Frontal cortex (tissue), 4 donors: ENCODE measurements around the gene SNAPC2. TPM values are rescaled to one million over a fixed set of nuclear protein-coding genes. Genes with fewer than 3 reads are reported as not detected.

ENCODE experiments used
- DNase-seq, 2 donors: peaks; one replicate each; pipeline ENCODE4 v3.0.0; 2012; ENCODE audit warnings: low spot score in 2 of 2
- FAIRE-seq: peaks from 2 replicates; lab custom pipeline; 2012; peaks lifted over from hg19 to GRCh38; lab: Jason Lieb, UNC
- total RNA-seq: library from RNA; depleted of rRNA; stranded (reverse); fragments of >200 nt; gene quantifications from one replicate; pipeline ENCODE4 v1.2.3, GENCODE V29; 2014
- donor health status: control.
- donor health status: control.
- donor health status: control.

SNAPC2 gene, protein sequence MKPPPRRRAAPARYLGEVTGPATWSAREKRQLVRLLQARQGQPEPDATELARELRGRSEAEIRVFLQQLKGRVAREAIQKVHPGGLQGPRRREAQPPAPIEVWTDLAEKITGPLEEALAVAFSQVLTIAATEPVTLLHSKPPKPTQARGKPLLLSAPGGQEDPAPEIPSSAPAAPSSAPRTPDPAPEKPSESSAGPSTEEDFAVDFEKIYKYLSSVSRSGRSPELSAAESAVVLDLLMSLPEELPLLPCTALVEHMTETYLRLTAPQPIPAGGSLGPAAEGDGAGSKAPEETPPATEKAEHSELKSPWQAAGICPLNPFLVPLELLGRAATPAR
- total RNA-seq, result 4.9 TPM

DNA sequence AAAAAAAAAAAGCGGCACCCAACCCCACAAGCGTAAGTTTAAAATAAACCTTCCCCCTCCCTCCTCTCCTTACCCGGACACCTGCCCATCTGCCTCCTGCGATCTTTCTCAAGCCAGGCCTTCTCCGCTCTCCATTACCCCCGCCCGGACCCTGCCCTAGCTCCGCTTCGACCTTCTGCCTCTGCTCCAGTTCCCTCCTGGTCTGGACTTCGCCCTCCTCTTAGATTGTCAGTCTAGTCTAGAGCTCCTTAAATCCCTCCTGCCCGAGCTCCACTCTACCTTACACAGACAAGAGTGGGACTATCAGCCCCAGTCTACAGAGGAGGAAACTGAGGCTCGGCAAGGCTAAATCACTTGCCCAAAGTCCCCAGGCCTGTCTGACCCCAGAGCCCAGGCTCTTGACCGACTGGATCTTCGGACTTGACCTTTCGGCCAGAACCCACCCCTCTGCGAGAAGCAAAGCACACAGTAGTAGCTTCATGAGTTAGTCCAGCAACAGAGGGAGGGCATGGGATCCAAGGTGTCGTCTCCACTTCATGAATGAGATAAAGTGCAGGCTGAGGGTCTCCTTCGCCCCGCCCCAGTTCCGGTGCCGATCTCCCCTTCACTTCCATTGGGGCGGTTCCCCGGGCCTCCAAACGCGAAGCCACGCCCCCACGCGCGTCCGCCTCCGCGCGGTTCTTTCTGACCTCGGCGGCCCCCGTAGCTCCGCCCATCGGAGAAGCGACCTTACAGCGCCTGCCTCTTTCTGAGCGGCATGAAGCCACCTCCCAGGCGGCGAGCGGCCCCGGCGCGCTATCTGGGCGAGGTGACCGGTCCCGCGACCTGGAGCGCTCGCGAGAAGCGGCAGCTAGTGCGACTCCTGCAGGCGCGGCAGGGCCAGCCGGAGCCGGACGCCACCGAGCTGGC is at the start of gene SNAPC2:
Gene SNAPC2, plus strand, starts transcription at position 729 of the 909 bp plus-strand sequence. Its CDS starts 29 bp downstream, at position 758.
- DNase-seq, result peak; percentile 87 to 93
- no peak for FAIRE-seq

DNA sequence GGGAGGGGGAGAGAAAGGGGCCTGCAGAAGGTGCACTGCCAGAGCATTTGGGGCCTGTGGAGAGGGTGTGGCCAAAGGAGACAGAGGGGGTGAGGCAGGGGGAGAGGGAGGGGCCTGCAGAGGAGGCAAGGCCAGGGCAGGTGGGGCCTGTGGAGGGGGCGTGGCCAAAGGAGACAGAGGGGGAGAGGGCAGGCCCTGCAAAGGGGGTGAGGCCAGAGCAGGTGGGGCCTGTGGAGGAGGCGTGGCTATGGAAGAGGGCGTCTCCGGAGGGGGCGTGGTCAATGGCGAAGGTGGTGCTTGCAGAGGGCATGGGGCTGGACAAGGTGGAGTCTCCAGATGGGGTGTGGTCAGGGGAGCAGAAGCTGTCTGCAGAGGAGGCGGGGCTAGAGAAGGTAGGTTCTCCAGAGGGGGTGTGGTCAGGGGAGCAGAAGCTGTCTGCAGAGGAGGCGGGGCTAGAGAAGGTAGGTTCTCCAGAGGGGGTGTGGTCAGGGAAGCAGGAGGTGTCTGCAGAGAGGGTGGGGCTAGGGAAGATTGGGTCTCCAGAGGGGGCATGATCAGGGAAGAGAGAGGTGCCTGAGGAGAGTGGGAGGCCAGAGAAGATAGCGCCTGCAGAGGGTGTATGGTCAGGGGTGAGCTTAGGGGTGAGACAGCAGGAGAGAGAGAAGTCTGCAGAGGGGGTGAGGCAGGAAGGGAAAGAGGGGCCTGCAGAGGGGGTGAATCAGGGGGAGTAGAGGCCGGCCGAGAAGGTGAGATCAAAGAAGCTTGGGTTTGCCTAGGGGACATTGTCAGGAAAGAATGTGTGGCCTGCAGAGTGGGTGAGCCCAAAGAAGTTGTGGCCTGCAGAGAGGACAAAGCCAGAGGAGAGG is 49.3 kb upstream of the SNAPC2 start:
- FAIRE-seq, result no peak

DNA sequence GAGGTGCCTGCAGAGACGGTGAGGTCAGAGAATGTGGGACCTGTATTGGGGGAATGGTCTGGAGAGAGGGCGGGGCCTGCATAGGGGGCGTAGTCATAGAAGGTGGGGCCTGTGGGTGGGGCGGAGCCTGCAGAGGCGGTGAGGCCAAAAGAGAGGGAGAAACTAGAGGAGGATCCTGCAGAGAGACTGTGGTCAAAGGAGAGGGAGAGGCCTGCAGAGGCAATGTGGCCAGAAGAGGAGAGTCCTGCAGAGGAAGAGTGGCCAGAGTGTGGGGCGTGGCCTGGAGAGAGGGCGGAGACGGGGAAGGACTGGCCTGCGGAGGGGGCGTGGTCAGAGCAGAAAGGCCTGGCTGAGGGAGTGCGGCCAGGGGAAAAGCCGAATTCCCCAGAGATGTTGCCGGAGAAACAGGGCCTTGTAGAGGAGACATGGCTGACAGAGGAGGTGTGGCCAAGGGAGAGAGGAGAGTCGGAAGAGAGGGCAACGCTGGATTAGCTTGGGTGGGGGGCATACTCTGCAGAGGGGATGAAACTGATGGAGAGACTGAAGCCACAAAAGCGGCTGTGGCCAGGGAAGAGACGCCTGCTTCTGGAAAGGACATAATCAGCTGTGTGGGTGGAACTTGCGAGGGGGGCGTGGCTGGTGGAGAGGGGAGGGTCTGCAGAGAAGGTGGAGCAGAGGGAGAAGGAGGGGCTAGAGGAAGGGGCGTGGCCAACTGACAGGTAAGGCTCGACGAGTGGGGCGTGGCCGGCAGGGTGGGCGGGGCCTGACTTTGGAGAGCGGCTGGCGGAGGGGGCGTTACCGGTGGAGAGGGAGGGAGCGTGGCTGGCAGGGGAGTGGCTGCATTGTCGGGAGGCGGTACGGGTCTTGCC is 48.5 kb upstream of the SNAPC2 start:
- DNase-seq (peak; percentile 71 to 74), FAIRE-seq (no peak)

More for the DNA sequence above, 49.3 kb upstream of the SNAPC2 start:
- DNase-seq, result no peak

DNA sequence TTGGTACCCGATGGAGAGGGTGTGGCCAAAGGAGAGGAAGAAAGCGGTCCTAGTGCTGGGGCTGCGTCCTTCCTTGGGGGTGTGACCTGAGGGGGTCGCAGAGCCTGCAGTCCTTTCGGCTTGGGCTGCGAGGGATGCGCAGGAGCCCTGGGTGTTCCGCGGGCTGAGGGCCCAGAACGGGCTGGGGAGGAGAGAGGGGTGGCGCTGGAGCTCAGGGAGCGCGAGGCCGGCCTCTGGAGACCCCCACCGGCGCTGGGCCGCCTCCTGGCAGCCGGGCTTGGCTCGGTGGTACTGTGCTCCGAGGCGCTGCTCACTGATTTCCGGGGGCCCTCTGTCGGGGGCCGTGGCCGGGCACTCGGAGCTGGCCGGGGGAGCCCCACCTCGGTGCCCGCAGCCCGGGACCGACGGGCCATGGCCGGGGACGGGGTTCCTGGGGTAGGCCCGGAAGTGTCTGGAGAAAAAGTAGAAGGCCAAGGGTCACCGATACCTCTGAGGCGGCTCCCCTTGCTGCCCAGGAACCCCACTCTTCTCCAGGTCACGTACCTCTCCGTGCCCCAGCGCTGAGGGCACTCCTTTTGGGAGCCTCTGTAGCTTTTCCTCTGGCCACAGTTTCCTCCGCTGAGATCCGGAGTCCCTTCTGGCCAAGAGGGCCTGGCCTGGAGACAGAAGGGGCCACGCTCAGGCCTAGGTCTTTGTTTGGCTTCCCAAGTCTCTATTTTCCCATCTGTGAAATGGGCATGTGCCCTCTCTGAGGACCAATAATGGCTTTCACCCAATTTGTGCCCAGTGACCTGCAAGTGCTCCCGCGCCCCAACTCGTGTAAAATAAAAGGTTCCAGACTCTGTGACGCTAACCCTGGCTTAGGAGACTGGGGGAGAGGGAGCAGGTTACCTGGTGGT is 47.6 kb upstream of the SNAPC2 start:
- FAIRE-seq (no peak), DNase-seq (no peak)

DNA sequence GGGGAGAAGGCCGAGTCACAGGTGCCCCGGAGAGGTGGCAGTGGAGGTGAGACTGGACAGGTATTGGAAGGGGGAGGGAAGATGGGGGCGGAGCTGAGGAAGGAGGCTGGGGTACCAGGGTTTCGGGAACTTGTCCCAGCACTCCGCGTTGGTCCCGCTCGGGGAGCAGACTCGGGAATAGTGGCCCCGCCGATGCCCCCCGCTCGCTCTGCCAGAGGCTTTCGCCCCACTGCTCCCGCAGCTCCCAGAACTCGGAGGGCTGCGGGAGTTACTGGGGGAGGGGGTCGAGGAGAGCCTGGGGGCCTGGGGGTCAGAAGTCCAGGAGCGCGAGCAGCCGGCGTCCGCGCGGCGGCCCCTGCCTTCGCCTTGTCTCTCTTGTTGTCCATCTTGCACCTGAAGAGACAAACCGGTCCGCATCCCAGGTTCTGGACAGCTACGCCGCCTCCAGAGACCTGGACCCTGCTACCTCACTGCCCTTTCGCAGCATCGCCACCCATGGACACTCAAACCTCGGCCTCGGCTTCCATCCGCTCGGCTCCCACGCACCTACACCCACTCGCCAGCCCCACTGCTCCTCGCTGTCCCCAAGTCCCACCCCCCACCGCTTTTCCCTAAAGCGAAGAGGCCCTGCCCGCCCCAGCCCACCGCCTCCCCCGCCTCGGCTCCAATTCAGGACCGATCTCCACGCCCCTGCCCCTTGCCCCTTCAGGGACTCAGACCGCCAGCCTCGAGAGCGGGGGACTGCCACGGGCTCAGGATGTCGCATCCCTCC is 46.6 kb upstream of the SNAPC2 start:
- DNase-seq (peak in 1 of 2 donors; percentile 41), FAIRE-seq (no peak)

DNA sequence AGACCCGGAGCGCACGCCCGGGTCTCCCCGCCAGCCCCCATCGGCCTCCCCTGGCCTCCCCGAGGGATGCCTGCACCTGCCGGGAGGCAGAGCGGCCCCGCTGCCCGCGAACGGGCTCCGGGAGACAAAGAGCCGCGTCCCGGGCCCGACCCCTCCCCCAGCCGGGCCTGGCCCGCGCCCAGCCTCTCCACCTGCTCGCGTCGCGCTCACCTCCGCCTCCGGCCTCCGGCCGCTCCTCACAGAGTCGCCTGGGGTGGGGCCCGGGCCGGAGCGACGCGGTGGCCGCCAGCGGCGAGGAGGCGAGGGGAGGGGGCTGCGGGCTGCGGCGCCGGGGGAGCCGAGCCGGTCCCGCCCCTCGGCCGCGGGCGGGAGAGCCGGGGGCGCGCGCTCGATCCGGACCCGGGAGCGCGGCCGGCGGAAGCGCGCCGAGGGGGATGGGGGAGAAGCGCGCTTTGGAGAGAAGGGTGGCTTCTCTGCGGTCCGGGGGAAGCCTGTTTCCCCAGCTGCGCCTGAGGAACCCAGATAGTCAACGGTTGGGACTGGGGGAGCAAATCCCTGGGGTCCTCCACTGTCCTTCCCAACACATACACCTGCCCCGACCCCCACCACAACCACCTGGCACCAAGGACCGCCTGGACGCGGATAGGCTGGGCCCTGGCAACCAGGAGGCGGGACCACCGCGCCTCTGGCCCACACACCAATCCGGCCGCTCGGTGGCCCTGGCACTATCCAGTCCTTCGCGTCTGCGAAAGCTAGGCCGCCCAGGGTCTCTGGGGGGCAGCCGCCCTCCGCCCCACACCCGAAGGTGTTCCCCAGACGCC is 45.9 kb upstream of the SNAPC2 start, which contains the start of gene PRR36:
Gene PRR36, minus strand, starts transcription at position 315 of the 821 bp plus-strand sequence. CDS start 701 bp downstream, outside the sequence.
- DNase-seq, result peak in 1 of 2 donors; percentile 61

DNA sequence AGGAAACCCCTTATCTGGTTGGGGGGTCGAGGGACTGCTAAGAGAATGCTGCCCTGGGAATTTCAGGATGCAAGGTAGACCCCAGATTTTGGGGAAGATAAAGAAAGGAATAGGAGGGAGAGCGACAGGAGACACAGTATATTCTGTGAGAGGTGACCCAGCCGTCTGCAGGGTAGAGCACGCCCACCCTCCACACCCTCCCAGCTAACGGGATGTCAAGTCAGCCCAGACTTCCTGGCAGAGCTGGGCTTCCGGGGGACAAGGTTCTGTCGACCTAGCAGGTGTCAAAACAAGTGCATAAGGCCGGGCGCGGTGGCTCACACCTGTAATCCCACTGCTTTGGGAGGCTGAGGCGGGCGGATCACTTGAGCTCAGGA is 45.3 kb upstream of the SNAPC2 start:
- DNase-seq, result no peak
- FAIRE-seq, result no peak

More for the DNA sequence above, 45.9 kb upstream of the SNAPC2 start, which contains the start of gene PRR36:
- FAIRE-seq, result no peak

DNA sequence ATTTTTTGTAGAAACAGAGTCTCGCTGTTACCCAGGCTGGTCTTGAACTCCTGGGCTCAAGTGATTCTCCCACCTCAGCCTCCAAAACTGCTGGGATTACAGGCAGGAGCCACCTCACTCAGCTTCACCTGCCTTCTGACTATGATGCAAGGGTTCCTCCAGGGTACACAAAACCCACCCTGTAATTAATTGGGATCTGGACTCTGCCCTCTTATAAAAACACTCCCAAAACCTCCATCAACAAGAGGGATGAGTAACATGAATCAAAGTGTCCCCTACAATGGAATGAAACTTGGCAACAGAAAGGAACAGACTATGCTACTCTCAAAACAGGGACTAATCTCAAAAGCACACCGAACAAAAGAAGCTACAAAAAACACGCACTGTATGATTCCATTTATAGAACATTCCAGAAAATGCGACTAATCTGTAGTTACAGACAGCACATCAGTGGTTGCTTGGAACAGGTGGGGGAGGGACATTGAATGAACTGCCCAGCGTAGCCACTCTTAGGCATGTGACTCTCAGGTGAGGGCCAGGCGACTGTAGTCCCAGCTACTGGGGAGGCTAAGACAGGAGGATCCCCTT is 42.8 kb upstream of the SNAPC2 start:
- FAIRE-seq, result no peak

DNA sequence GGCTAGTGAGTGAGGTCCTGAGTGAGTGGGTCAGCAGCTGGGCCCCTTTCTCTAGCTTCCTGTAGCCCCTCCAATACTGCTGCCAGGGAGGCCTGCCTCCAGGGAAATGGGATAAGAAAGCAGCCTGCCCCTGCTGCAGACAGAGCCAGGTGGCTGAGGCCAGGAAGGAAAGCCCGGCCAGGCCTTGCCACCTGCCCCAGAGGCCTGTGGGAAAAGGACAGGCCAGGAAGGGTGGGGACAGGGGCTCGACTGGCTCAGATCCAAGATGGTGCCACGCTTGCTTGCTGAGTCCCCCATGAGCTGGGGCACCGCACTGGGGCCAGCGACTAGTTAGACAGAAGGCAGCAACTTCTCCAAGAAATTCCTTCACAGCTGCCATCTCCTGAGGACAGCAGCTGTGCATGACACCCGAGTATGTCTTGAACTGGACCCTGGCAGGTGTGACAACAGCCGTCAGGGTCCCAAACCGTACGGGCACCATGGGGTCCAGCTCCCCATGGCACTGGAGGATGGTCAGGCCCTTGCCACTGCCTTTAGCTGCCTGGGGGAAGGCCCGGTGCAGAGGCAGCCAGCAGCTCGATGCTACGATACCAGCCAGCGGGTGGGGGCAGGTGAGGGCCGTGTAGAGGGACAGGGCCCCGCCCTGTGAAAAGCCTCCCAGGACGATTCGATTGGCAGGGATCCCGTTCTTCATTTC is 40.9 kb upstream of the SNAPC2 start:
- FAIRE-seq (no peak), DNase-seq (no peak)

More for the DNA sequence above, 42.8 kb upstream of the SNAPC2 start:
- no peak for DNase-seq

DNA sequence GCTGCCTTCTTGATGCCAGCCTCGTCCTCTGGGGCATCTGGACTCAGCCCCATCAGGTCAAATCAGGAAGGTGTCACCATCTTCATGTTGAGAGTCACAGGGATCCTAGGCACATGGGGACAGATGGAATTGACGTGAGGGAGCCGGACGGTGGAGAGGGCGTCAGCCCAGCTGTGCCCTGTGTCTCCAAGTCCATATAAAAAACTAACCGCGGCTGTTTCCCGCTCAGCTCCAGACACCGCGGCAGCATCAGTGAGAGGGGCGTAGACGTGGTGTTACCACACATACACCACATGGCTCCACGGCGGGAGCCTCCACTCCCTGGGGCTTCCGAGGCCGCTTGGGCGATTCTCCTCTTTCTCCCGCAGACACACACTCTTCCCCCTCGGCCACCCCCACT is 40.3 kb upstream of the SNAPC2 start:
- DNase-seq (no peak), FAIRE-seq (no peak)

DNA sequence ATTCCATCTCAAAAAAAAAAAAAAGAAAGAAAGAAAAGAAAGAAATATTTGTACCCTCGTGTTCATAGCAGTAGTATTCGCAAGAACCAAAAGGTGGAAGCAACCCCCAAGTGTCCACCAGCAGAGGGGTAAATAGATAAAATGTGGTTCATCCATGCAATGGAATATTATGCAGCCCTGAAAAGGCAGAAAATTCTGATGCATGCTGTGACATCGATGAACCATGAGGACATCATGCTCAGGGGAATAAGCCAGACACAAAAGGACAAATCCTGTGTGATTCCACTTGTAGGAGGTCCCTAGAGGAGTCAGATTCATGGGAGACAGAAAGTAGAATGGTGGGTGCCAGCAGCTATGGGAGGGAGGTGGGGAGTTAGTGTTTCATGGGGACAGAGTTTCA is 38.2 kb upstream of the SNAPC2 start:
- DNase-seq (no peak), FAIRE-seq (no peak)

DNA sequence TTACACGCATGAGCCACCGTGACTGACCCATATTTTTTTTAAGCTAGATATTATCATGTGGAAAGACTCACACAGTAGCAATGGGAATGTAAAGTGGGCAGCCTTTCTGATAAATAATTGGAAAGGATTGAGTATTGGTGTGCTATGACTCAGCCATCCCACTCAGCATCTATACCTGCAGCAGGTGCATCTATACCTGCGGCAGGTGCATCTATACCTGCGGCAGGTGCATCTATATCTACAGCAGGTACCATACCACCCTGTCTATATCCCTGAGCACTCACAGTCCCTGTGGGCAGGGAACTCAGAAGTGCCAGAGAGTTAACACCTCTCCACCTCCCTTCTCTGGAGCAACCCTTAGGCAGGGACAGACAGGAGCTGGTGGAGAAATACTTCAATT is 37.0 kb upstream of the SNAPC2 start:
- DNase-seq, result no peak
- FAIRE-seq, result no peak

DNA sequence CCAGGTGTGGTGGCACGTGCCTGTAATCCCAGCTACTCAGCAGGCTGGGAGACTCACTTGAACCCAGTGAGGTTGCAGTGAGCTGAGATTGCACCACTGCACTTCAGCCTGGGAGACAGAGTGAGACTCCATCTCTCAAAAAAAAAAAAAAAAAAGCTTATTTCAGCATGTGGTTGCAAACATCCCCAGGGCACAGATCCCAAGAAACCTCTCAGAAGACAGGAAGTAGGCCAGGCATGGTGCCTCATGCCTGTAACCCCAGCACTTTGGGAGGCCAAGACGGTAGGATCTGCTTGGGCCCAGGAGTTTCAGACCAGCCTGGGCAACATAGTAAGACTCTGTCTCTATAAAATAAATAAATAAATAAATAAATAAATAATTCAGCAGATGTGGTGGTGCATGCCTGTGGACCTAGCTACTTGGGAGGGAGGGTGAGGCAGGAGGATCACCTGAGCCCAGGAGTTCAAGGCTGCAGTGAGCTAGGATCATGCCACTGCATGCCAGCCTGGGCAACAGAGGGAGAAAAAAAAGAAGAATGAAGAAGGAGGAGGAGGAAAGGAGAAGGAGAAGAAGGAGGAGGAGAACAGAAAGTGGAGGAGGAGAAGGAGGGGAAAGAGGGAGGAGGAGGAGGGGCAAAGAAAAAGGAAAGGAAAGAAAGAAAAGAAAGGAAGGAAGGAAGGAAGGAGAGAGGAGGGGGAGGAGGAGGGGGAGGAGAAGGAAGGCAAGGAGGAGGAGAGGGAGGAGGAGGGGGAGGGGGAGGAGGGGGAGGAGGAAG is 36.2 kb upstream of the SNAPC2 start:
- FAIRE-seq (no peak), DNase-seq (no peak)

DNA sequence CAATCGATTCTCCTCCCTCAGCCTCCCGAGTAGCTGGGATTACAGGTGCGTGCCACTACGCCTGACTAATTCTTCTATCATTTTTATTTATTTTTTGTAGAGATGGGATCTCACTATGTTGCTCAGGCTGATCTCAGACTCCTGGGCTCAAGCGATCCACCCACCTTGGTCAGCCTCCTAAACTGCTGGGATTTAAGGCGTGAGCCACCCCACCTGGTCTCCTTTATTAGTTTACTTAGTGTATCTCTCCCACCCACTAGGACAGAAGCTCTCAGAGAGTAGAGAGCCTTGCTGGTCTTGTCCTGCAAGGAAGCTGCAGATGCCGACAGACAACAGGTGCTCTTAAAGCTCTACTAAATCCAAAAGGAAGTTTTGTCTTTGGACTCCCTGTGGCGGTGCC is 34.3 kb upstream of the SNAPC2 start:
- no peak for FAIRE-seq
- DNase-seq, result no peak
